HL-60 (cell line): ENCODE results near the gene PGLYRP4.
A peak's percentile ranks its signal among the peaks of the same experiment; 100 is the strongest.

Source experiments
- DNase-seq, 2 experiments: peaks; one replicate each; pipeline ENCODE4 v3.0.0-alpha.2; 2010 to 2020; ENCODE audit warnings: low read depth in 1 of 2, low spot score in 1 of 2
- H3K27ac ChIP-seq: fragments of 250-450 bp; sonication (Bioruptor Pico); replicated peaks from 2 replicates; pipeline ENCODE4 v1.5.1; 2020; ENCODE audit warnings: mild to moderate bottlenecking, moderate library complexity
- H3K27me3 ChIP-seq: fragments of 250-450 bp; sonication (Bioruptor Pico); 2 replicates; pipeline ENCODE4 v1.5.1; 2021; ENCODE audit warnings: mild to moderate bottlenecking, moderate library complexity; ENCODE audit not compliant: insufficient read depth, poor library complexity, severe bottlenecking
- H3K4me3 ChIP-seq: replicated peaks from 2 replicates; pipeline ENCODE4 v1.5.1; 2011; ENCODE audit warnings: mild to moderate bottlenecking, control low read depth, low read length; ENCODE audit not compliant: insufficient read depth
- GABPA ChIP-seq: IDR thresholded peaks from 2 replicates; pipeline ENCODE4 v1.6.1; 2012; ENCODE audit warnings: low read depth
- POLR2AphosphoS5 ChIP-seq: IDR thresholded peaks from 2 replicates; pipeline ENCODE4 v1.6.1; 2012; ENCODE audit warnings: low read depth
- SPI1 ChIP-seq: IDR thresholded peaks from 2 replicates; pipeline ENCODE4 v1.6.1; 2012; ENCODE audit warnings: low read depth, mild to moderate bottlenecking, borderline replicate concordance
- TF ChIP-seq, protein P1 (sequence below): IDR thresholded peaks from one replicate; pipeline ENCODE4 v1.5.1; 2011; ENCODE audit warnings: low read length, control low read depth, inconsistent platforms; ENCODE audit not compliant: insufficient read depth
- TF ChIP-seq, protein P2 (sequence below): IDR thresholded peaks from 2 replicates; pipeline ENCODE4 v1.6.1; 2012; ENCODE audit warnings: low read depth; ENCODE audit not compliant: insufficient replicate concordance

Gene PGLYRP4

DNA sequence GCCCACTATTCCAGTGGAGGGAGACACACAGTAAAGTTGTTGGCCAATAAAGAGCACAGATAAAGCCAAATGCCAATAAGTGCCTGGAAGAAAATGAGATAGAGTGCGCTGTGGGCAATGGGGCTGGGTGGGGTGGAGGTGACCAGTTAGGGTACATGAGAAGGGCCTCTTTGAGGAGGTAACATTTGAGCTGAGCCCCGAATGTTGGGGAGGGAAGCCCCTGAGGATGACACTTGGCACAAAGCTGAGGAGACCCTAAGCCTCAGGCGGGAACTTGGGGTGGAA is 10.0 kb upstream of the PGLYRP4 start:
- no peak for TF ChIP-seq POLR2AphosphoS5
- TF ChIP-seq, protein P1, sequence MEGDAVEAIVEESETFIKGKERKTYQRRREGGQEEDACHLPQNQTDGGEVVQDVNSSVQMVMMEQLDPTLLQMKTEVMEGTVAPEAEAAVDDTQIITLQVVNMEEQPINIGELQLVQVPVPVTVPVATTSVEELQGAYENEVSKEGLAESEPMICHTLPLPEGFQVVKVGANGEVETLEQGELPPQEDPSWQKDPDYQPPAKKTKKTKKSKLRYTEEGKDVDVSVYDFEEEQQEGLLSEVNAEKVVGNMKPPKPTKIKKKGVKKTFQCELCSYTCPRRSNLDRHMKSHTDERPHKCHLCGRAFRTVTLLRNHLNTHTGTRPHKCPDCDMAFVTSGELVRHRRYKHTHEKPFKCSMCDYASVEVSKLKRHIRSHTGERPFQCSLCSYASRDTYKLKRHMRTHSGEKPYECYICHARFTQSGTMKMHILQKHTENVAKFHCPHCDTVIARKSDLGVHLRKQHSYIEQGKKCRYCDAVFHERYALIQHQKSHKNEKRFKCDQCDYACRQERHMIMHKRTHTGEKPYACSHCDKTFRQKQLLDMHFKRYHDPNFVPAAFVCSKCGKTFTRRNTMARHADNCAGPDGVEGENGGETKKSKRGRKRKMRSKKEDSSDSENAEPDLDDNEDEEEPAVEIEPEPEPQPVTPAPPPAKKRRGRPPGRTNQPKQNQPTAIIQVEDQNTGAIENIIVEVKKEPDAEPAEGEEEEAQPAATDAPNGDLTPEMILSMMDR, result no peak
- TF ChIP-seq GABPA, result no peak
- TF ChIP-seq, protein P2, sequence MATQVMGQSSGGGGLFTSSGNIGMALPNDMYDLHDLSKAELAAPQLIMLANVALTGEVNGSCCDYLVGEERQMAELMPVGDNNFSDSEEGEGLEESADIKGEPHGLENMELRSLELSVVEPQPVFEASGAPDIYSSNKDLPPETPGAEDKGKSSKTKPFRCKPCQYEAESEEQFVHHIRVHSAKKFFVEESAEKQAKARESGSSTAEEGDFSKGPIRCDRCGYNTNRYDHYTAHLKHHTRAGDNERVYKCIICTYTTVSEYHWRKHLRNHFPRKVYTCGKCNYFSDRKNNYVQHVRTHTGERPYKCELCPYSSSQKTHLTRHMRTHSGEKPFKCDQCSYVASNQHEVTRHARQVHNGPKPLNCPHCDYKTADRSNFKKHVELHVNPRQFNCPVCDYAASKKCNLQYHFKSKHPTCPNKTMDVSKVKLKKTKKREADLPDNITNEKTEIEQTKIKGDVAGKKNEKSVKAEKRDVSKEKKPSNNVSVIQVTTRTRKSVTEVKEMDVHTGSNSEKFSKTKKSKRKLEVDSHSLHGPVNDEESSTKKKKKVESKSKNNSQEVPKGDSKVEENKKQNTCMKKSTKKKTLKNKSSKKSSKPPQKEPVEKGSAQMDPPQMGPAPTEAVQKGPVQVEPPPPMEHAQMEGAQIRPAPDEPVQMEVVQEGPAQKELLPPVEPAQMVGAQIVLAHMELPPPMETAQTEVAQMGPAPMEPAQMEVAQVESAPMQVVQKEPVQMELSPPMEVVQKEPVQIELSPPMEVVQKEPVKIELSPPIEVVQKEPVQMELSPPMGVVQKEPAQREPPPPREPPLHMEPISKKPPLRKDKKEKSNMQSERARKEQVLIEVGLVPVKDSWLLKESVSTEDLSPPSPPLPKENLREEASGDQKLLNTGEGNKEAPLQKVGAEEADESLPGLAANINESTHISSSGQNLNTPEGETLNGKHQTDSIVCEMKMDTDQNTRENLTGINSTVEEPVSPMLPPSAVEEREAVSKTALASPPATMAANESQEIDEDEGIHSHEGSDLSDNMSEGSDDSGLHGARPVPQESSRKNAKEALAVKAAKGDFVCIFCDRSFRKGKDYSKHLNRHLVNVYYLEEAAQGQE, result no peak
- no peak for TF ChIP-seq SPI1
- no peak for DNase-seq
- no peaks in the 10 kb centered on the region for H3K27me3 ChIP-seq
- peak overlapping the region; percentile 91 for H3K27ac ChIP-seq
- peak overlapping the region; percentile 31 for H3K4me3 ChIP-seq

DNA sequence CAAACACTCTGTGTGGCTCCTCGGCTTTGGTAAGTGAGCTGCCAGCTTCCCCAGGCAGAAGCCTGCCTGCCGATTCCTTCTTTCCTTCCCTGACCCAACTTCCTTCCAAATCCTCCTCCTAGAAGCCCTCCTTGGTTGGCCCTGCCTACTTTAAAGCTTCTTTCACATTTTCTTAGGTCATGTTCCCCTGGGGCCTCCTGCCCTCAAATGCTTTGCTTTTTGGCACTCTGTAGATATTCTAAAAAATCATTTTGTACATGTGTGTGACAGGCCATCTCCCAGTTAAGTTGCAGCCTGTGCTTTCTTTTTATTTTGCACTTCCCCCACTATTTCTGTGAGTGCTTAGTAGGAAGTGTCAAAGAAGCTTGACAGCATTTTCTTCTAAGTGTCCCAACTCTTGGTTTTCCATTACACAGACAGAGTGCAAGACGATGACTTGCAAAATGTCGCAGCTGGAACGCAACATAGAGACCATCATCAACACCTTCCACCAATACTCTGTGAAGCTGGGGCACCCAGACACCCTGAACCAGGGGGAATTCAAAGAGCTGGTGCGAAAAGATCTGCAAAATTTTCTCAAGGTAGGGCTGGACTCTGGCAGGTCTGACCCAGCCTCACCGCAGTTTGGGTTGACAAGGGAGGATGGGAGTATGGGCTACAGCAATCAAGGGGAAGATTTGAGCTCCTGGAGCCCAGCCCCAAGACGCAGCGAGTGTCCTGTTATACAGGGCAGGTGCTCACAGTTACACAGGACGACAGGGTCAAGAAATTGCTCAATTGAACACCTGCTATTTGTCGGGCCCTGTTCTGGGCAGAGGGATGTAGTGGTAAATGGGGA is 9.4 kb upstream of the PGLYRP4 start, which contains the start of gene S100A9:
S100A9 (plus strand) TSS at position 2 of the 838 bp plus-strand sequence; CDS start at position 432, 430 bp downstream.
- TF ChIP-seq SPI1 (peak; percentile 73), POLR2AphosphoS5 (peak; percentile 73), GABPA (no peak; the same call in 1 of the 2 replicates)
- TF ChIP-seq, protein P1, result no peak
- TF ChIP-seq, protein P2, result peak; percentile 31
- no peaks in the 10 kb centered on the region for H3K27me3 ChIP-seq
- H3K4me3 ChIP-seq, result peak within 1 kb of the TSS; percentile 31
- H3K27ac ChIP-seq, result peak within 1 kb of the TSS; percentile 91
- peak; percentile 59 to 67 for DNase-seq

DNA sequence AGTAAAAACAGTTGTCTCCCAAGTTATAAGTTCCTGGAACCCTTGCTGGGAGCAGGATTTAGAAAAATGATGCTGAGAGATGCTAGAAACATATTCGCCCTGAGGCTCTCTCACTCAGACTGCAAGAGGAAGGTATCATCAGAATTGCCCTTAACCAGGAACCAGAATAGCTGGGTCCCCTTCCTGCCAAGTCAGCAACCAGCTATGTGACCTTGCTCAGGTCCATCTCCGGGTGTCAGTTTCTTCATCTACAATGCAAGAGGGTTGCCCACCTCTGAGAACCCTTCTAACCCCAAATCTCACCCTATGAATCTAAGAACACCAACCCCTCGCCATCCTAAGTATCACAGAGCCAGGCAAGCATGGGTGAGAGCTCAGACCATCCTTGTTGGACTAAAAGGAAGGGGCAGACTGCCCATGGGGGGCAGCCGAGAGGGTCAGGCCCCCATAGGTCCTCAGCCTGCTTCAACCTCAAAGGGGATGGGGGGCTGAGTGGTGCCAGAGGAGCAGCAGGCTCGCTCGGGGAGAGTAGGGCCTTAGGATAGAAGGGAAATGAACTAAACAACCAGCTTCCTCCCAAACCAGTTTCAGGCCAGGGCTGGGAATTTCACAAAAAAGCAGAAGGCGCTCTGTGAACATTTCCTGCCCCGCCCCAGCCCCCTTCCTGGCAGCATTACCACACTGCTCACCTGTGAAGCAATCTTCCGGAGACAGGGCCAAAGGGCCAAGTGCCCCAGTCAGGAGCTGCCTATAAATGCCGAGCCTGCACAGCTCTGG is 8.6 kb upstream of the PGLYRP4 start:
- Histone ChIP-seq H3K27me3 (no peaks in the 10 kb centered on the region), H3K4me3 (peak overlapping the region; percentile 31), H3K27ac (peak overlapping the region; percentile 91)
- peak; percentile 75 to 97 for DNase-seq
- TF ChIP-seq, protein P2, result peak; percentile 62
- TF ChIP-seq GABPA, result peak; percentile 8; the same call in 1 of the 2 replicates
- TF ChIP-seq, protein P1, result no peak
- peak; percentile 66 for TF ChIP-seq SPI1
